ENCODE measurements around the gene GAGE13. TPM values are rescaled to one million over a fixed set of nuclear protein-coding genes. Genes with fewer than 3 reads are reported as not detected.
"Not testable (repeated sequence)": the region's sequence is repeated elsewhere in the genome, so short reads cannot be mapped to it uniquely, and the experiment has no call there.

Gene GAGE13, protein sequence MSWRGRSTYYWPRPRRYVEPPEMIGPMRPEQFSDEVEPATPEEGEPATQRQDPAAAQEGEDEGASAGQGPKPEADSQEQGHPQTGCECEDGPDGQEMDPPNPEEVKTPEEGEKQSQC
- total RNA-seq, result not detected

DNA sequence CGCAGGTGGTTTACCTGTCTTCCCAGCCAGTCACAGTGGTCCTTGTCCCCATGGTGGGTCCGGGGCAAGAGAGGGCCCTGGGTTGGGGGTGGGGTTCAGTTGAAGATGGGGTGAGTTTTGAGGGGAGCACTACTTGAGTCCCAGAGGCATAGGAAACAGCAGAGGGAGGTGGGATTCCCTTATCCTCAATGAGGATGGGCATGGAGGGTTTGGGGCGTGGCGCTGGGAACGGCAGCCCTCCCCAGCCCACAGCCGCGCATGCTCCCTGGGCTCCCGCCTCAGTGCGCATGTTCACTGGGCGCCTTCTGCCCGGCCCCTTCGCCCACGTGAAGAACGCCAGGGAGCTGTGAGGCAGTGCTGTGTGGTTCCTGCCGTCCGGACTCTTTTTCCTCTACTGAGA is at the start of gene GAGE13:
TSS of gene GAGE13 (plus strand) at position 301 of the 400 bp plus-strand sequence. CDS start 1,156 bp downstream, outside the sequence.
- TF ChIP-seq, protein P1, sequence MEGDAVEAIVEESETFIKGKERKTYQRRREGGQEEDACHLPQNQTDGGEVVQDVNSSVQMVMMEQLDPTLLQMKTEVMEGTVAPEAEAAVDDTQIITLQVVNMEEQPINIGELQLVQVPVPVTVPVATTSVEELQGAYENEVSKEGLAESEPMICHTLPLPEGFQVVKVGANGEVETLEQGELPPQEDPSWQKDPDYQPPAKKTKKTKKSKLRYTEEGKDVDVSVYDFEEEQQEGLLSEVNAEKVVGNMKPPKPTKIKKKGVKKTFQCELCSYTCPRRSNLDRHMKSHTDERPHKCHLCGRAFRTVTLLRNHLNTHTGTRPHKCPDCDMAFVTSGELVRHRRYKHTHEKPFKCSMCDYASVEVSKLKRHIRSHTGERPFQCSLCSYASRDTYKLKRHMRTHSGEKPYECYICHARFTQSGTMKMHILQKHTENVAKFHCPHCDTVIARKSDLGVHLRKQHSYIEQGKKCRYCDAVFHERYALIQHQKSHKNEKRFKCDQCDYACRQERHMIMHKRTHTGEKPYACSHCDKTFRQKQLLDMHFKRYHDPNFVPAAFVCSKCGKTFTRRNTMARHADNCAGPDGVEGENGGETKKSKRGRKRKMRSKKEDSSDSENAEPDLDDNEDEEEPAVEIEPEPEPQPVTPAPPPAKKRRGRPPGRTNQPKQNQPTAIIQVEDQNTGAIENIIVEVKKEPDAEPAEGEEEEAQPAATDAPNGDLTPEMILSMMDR (IDR thresholded peaks at IDR 0.05; ENCODE audit: low read depth), result not testable (repeated sequence)

DNA sequence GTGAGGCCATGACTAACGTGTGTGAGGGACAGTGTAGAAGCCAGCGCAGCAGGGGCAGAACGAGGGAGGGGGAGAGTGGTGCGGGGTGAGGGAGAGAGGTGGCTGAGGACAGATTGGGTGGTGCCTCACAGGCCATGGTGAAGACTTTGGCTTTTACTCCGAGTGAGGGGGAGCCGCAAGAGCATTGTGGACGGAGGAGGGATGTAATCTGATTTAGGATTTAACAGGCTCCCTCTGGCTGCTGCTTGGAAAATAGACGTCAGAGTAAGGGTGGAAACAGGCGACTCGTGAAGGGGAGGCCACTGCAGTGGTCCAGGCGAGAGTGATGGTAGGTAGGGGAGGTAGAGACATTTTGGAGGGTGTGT is 48.8 kb upstream of the GAGE13 start:
- TF ChIP-seq, protein P1 (IDR thresholded peaks at IDR 0.05; ENCODE audit: low read depth), result no peak

DNA sequence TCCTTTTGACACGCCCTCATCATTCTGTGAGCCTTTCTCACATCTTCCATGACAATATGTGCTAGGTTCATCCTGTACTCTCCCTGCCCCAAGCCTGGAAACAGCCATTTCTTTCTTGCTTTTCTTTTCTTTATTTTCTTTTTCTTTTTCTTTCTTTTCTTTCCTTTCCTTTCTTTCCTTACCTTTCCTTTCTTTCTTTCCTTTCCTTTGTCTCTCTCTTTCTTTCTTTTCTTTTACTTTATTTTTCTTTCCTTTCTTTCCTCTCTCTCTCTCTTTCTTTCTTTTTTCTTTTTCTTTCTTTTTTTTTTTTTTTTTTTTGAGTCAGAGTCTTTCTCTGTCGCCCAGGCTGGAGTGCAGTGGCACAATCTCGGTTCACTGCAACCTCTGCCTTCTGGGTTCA is 47.2 kb upstream of the GAGE13 start:
- TF ChIP-seq, protein P1 (IDR thresholded peaks at IDR 0.05; ENCODE audit: low read depth), result no peak

DNA sequence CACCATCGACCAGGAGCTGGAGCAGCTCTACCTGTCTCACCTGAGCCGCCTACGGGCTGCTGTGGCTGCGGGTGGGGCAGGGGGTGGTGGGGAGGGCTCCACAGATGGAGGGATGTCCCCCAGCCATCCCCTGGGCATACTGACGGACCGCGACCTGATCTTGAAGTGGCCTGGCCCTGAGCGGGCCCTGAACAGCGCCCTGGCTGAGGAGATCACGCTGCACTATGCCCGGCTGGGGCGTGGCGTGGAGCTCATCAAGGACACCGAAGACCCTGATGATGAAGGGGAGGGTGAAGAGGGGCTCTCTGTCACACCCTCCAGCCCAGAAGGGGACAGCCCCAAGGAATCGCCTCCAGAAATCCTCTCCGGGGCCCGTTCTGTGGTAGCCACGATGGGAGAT is 45.2 kb upstream of the GAGE13 start:
- TF ChIP-seq, protein P1 (IDR thresholded peaks at IDR 0.05; ENCODE audit: low read depth), result no peak

DNA sequence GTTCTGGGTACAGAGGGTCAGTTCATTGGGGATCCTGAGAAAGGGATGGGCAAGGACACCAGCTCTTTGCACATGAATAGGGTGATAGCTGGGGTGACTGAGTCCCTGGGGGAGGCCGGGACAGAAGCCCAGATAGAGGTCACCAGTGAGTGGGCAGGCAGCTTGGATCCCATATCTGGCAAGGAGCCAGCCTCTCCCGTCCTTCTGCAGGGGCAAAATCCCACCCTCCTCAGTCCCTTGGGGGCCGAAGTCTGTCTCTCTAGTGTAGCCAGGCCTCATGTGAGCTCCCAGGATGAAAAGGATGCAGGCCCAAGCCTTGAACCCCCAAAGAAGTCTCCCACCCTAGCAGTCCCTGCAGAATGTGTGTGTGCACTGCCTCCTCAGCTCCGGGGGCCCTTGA is 44.8 kb upstream of the GAGE13 start:
- TF ChIP-seq, protein P1 (IDR thresholded peaks at IDR 0.05; ENCODE audit: low read depth), result no peak

DNA sequence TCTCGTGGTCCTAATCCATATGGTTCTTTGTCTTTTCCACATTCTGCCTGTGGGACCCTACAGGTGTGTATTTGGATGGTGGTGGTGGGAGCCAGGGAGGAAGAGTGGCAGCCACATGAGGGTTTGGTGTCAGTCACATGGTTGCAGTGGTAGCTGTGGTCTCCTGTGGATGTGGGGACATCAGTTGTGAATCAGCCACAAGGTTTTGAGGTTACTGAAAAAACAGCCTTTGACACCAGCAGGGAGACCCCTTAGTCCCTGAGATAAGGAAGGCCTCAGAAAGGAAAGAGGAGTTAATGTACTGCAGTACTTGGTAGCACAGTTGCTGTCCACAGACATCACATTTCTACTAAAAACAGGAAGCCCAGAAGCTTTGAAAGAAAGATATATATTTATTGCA is 43.7 kb upstream of the GAGE13 start:
- TF ChIP-seq, protein P1 (IDR thresholded peaks at IDR 0.05; ENCODE audit: low read depth), result no peak

DNA sequence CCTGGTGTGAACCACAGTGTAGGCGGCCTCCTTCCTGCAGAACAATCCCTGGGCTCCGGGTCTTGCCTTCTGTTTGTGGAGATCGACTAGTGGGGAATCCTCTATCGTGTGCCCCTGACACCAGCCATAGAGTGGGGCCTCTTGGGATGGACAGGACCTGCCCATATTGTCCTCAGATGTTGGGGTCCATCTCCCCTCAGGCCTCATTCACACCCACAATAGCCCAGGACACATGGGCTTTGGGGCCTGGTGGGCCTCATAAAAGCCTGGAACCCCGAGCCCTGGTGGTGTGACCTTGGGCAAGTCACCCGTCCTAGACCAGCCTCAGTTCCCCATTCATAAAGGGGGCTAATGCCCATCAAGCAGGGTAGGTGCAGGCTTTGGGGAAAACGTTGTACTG is 41.2 kb upstream of the GAGE13 start:
- TF ChIP-seq, protein P1 (IDR thresholded peaks at IDR 0.05; ENCODE audit: low read depth), result no peak

Measured in subcutaneous adipose tissue (tissue), 4 donors.